Endothelial cell (in vitro differentiated cells): ENCODE data around the gene SRBD1. TPM values are rescaled to one million over a fixed set of nuclear protein-coding genes. Genes with fewer than 3 reads are reported as not detected.

ENCODE experiments used
- DNase-seq: peaks from one replicate; pipeline ENCODE4 v3.0.0; 2021; ENCODE audit warnings: low spot score
- H3K27ac Mint-ChIP-seq: one replicate; pipeline ENCODE4 v1.8.0; 2021; ENCODE audit warnings: mixed read lengths, inconsistent platforms; ENCODE audit not compliant: unreplicated experiment
- H3K27me3 Mint-ChIP-seq: one replicate; pipeline ENCODE4 v1.8.0; 2021; ENCODE audit warnings: mild to moderate bottlenecking, moderate library complexity, mixed read lengths, inconsistent platforms; ENCODE audit not compliant: unreplicated experiment
- H3K36me3 Mint-ChIP-seq: one replicate; pipeline ENCODE4 v1.8.0; 2021; ENCODE audit warnings: mild to moderate bottlenecking, low read depth, mixed read lengths, inconsistent platforms; ENCODE audit not compliant: unreplicated experiment
- H3K4me1 Mint-ChIP-seq: one replicate; pipeline ENCODE4 v1.8.0; 2021; ENCODE audit warnings: mild to moderate bottlenecking, mixed read lengths, inconsistent platforms; ENCODE audit not compliant: unreplicated experiment
- H3K4me3 Mint-ChIP-seq: one replicate; pipeline ENCODE4 v1.8.0; 2021; ENCODE audit warnings: mild to moderate bottlenecking, mixed read lengths, inconsistent platforms; ENCODE audit not compliant: unreplicated experiment
- H3K9me3 Mint-ChIP-seq: one replicate; pipeline ENCODE4 v1.8.0; 2021; ENCODE audit warnings: mixed read lengths, inconsistent platforms; ENCODE audit not compliant: unreplicated experiment
- CTCF ChIP-seq: fragments of 200-600 bp; sonication (generic); IDR thresholded peaks from one replicate; pipeline ENCODE4 v1.5.0; 2021; ENCODE audit warnings: antibody characterized with exemption; ENCODE audit not compliant: unreplicated experiment
- total RNA-seq: library from RNA; stranded (reverse); fragmentation: NEBNext Ultra II Directional; extraction: Animal tissue kit (Norgen Biotek cat#: 25700); gene quantifications from one replicate; pipeline ENCODE4 v1.2.1, GENCODE V29; 2021; ENCODE audit not compliant: unreplicated experiment

SRBD1 gene
- total RNA-seq, 1 donor from 2014 or later: 18.2 TPM

- Mint-ChIP-seq H3K27me3 (no peaks in the 10 kb centered on the region), H3K27ac (no peak overlapping the region), H3K4me1 (peaks cover 8% of the 10 kb centered on the region), H3K9me3 (no peaks in the 10 kb centered on the region), H3K4me3 (no peak overlapping the region), H3K36me3 (no peaks in the 10 kb centered on the region)
- TF ChIP-seq CTCF: peak; percentile 30
- DNase-seq: no peak
Measured at GRCh38 chr2:45494978-45495293, 116.1 kb downstream of the SRBD1 start.

DNA sequence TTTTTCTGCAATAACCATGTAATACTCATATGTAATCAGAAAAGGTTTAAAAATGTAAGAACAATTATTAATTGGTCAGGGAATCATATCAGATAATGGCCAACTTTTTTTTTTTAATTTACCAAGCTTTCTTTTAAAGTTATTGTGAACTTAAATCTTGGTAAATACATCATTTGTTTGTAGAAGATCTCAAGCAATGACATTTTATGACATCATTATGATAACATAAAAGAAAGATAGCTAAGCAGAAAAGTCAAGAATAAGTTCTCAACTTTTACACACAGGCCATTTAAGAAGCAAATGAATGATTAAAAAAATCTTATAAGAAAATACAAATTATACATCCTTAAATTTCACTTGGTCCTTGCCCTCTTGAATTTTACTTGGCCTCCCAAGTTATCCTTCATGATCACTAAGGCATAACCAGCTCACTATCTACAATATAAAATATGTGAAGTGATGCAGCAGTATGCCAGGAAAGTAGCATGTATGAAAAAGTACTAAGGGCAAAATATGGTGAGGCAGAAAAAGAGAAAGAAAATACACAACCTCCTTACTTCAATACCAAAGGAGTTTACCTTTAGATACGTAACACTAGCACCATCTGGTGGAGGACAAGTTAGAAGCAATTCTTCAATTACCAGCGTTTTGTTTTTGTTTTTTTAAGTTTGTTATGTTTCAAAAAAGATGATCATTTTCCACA lies 116.6 kb downstream of the SRBD1 start:
- Mint-ChIP-seq H3K27me3 (no peaks in the 10 kb centered on the region), H3K36me3 (no peaks in the 10 kb centered on the region), H3K4me1 (peaks cover 8% of the 10 kb centered on the region), H3K9me3 (no peaks in the 10 kb centered on the region), H3K27ac (no peak overlapping the region), H3K4me3 (no peak overlapping the region)
- DNase-seq: peak; percentile 16
- peak; percentile 73 for TF ChIP-seq CTCF

GRCh38 chr2:45484965-45485364 lies 126.1 kb downstream of the SRBD1 start:
- H3K36me3 Mint-ChIP-seq: no peaks in the 10 kb centered on the region
- H3K9me3 Mint-ChIP-seq: no peaks in the 10 kb centered on the region
- no peaks in the 10 kb centered on the region for H3K27me3 Mint-ChIP-seq
- no peak for TF ChIP-seq CTCF
- DNase-seq: no peak
- H3K4me1 Mint-ChIP-seq: no peaks in the 10 kb centered on the region
- H3K27ac Mint-ChIP-seq: no peak overlapping the region
- no peak overlapping the region for H3K4me3 Mint-ChIP-seq

- DNase-seq: no peak
- H3K36me3 Mint-ChIP-seq: no peaks in the 10 kb centered on the region
- no peak overlapping the region for H3K4me3 Mint-ChIP-seq
- no peaks in the 10 kb centered on the region for H3K27me3 Mint-ChIP-seq
- peak; percentile 49 for TF ChIP-seq CTCF
- no peak overlapping the region for H3K27ac Mint-ChIP-seq
- no peaks in the 10 kb centered on the region for H3K4me1 Mint-ChIP-seq
- no peaks in the 10 kb centered on the region for H3K9me3 Mint-ChIP-seq
Measured at GRCh38 chr2:45483997-45484396, 127.1 kb downstream of the SRBD1 start.

DNA sequence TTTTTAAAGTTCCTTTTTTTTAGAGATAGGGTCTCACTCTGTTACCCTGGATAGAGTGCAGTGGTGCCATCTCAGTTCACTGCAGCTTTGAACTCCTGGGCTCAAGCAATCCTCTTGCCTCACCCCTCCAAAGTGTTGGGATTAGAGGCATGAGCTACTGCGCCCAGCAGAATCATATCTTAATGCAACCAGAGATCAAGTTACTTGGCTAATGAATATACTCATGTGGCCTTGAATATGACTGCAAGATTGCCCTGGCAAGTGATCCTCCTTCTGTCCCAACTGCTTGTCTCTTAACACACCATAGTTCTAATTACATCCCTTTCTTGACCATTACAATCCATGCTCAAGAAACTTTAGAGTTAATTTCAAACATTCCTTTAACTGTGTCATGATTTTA lies 133.5 kb downstream of the SRBD1 start:
- Mint-ChIP-seq H3K27ac (no peak overlapping the region), H3K27me3 (no peaks in the 10 kb centered on the region), H3K4me1 (no peaks in the 10 kb centered on the region), H3K4me3 (no peak overlapping the region), H3K9me3 (no peaks in the 10 kb centered on the region), H3K36me3 (no peaks in the 10 kb centered on the region)
- no peak for TF ChIP-seq CTCF
- DNase-seq: no peak
